Measurements from ENCODE around the gene WDR90.

Gene WDR90

DNA sequence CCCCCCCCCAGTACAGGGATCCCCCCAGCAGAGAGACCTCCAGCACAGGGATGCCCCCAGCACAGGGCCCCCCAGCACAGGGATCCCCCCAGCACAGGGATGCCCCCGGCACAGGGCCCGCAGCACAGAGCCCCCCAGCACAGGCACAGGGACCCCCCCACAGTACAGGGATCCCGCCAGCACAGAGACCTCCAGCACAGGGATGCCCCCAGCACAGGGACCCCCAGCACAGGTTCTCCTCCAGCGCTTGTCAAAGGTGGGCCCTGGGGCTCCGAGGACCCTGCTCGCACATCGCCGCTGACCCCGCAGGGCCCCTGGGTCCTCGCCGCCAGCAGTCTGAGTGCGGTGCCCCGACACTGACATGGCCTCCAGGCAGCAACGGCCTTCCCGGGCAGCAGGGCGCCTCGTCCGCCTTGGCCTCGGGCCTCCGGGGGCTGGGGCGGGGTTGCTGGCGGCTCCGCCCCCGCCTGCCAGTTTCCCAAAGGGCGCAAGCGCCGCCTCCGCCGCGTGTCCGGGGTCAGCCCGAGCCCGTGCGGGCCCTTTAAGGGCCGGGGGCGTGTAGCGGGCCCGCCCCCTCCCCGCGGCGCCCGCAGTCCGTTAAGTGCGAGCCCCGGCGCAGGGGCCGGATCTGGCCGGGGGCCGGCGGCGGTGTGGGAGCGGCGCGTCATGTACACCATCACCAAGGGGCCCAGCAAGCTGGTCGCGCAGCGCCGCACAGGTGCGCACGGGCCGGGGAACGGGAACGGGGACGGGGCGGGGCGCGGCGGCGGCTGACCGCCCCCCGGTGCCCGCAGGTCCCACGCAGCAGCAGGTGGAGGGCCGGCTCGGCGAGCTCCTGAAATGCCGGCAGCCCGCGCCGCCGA, 7.6 kb upstream of the WDR90 start, which contains the start of gene MCRIP2:
TSS of gene MCRIP2 (plus strand) at position 503 of the 863 bp plus-strand sequence. CDS start at position 667, 164 bp downstream.
- H3K9me3 ChIP-seq, result no peaks in the 10 kb centered on the region
- TF ChIP-seq, protein P1, sequence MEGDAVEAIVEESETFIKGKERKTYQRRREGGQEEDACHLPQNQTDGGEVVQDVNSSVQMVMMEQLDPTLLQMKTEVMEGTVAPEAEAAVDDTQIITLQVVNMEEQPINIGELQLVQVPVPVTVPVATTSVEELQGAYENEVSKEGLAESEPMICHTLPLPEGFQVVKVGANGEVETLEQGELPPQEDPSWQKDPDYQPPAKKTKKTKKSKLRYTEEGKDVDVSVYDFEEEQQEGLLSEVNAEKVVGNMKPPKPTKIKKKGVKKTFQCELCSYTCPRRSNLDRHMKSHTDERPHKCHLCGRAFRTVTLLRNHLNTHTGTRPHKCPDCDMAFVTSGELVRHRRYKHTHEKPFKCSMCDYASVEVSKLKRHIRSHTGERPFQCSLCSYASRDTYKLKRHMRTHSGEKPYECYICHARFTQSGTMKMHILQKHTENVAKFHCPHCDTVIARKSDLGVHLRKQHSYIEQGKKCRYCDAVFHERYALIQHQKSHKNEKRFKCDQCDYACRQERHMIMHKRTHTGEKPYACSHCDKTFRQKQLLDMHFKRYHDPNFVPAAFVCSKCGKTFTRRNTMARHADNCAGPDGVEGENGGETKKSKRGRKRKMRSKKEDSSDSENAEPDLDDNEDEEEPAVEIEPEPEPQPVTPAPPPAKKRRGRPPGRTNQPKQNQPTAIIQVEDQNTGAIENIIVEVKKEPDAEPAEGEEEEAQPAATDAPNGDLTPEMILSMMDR (IDR thresholded peaks at IDR 0.05; ENCODE audit: low read depth, low read length), result no peak
- H3K36me3 ChIP-seq, result no peaks in the 10 kb centered on the region
- DNase-seq, result peak; percentile 89
- H3K4me3 ChIP-seq (ENCODE audit: low read depth, low read length), result peak within 1 kb of the TSS; percentile 65
- peaks cover 11% of the 10 kb centered on the region for H3K4me1 ChIP-seq
- H3K27me3 ChIP-seq, result no peaks in the 10 kb centered on the region

DNA sequence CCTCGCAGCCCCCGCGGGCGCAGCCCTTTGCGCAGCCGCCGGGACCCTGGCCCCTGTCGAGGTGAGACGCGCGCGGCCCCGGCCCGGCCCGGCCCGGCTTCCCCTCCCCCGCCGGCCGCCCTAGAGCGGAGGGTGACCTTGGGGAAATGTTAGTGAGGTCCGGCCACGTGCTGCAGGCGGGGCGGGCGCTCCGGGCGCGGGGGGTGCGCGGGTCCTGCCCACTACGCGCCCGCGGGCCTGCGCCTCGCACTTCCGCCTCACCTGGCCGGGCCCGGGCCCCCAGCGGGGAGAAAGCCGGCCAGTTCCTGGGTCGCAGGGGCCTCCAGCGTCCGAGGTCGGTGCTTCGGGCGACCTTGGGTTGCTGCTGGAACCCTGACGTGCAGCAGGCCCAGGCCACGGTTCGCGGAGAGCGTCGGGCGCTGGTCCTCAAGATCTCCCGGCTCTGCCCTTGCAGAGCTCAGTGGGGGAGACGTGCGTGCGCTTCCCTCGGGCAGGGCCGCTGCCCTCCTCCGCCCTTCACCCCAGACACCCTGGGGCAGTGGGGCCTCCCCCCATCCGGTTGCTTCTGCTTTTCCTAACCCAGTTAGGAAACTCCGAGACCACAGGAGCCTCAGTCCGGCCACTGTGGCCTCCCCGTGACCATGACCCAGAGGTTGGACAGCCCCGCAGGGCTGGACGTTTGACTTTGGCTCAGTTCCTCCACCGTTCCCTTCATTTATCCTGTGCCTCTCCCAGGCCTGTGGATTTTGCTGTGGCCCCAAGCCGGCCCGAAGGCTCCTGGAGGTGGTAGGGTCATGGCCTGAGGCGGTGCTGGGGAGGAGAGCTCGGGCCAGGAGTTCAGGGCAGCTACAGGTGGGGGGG, 6.7 kb upstream of the WDR90 start:
- Histone ChIP-seq H3K4me3 (ENCODE audit: low read depth, low read length) (peak overlapping the region; percentile 65), H3K4me1 (peaks cover 10% of the 10 kb centered on the region), H3K27me3 (no peaks in the 10 kb centered on the region), H3K9me3 (no peaks in the 10 kb centered on the region), H3K36me3 (no peaks in the 10 kb centered on the region)
- TF ChIP-seq, protein P1 (IDR thresholded peaks at IDR 0.05; ENCODE audit: low read depth, low read length), result no peak
- DNase-seq, result peak; percentile 53

DNA sequence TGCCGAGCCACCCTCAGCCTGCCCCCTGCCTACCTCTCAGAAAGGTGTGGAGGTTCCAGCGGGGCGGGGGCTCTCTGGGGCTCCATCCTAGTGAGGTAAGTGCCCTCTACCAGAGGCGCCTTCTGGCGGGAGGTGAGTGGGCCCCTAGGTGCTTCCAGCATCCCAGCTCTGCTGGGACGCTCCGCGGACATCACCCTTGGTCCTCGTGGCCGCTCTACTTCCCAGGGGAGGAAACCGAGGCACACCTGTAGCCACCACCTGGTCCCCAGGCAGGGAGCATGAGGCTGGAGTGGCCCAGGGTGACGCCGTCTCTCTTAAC, 6.2 kb upstream of the WDR90 start:
- Histone ChIP-seq H3K4me3 (ENCODE audit: low read depth, low read length) (peak overlapping the region; percentile 65), H3K9me3 (no peaks in the 10 kb centered on the region), H3K27me3 (no peaks in the 10 kb centered on the region), H3K4me1 (peaks cover 4% of the 10 kb centered on the region), H3K36me3 (no peaks in the 10 kb centered on the region)
- TF ChIP-seq, protein P1 (IDR thresholded peaks at IDR 0.05; ENCODE audit: low read depth, low read length), result no peak
- DNase-seq, result no peak

DNA sequence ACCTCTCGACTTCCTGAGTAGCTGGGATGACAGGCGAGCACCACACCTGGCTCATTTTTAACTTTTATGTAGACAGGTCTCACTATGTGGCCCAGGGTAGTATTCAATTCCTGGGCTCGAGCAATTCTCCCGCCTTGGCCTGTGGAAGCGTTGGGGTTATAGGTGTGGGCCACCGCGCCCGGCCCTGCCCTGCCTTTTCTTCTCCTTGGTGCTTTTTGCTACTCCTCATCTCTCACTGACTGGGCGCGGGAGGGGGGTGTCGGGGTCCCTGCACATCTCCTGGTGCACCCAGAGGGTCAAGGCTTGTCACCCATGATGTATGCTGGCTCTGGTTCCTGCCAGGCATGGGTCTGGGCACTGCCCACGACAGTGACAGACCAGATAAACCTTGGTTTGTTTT, 4.6 kb upstream of the WDR90 start:
- no peaks in the 10 kb centered on the region for H3K9me3 ChIP-seq
- DNase-seq, result no peak
- H3K36me3 ChIP-seq, result no peaks in the 10 kb centered on the region
- TF ChIP-seq, protein P1 (IDR thresholded peaks at IDR 0.05; ENCODE audit: low read depth, low read length), result no peak
- H3K27me3 ChIP-seq, result no peaks in the 10 kb centered on the region
- H3K4me3 ChIP-seq (ENCODE audit: low read depth, low read length), result no peak overlapping the region
- H3K4me1 ChIP-seq, result peaks cover 2% of the 10 kb centered on the region; the same call in 1 of the 2 replicates

DNA sequence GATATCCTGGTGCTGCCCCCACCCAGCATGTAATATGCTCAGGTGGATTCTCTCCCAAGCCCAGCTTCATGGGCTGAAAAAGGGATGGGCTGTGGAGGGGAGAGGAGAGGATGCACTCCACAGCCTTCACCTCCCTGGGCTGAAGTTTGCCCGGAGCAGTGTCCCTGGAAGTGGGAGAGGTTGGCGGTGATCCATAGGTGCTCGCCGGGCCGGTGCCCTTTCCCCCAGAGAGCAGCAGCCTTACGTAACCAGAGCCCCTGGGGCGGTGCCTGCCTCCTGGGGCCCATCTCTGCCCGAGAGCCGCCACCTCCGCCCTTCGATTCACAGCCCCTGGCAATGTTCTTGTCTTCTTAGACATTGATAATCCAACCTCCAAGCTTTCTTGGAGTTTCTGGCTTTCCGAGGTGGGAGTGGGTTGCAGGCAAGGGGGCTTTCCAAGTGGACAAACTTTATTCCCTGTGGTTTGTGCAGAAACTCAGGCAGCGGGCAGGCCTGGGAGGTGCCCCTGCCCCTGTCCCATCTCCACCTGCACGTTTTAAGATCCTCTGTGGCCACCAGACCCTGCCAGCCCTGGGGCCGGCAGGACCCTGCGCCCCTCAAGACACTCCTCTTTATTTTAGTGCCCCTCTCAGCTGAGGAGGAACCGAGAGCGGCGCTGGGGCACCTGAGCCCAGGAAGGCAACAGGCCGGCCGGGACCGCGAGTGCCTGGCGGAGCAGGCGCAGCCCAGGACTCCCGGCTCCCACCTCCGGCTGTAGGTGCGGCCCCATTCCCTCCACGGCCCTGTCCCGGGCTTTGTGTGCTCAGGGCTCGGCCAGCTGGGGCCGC, 3.1 kb upstream of the WDR90 start:
- no peak for DNase-seq
- H3K4me3 ChIP-seq (ENCODE audit: low read depth, low read length), result no peak overlapping the region
- no peaks in the 10 kb centered on the region for H3K36me3 ChIP-seq
- TF ChIP-seq, protein P1 (IDR thresholded peaks at IDR 0.05; ENCODE audit: low read depth, low read length), result no peak
- H3K9me3 ChIP-seq, result no peaks in the 10 kb centered on the region
- no peaks in the 10 kb centered on the region for H3K27me3 ChIP-seq
- H3K4me1 ChIP-seq, result peaks cover 2% of the 10 kb centered on the region; the same call in 1 of the 2 replicates
